Activated T-helper 1 cell treated with anti-CD3 and anti-CD28 coated beads, Interleukin-2, amount 50 U/mL, for 16 hours (primary cell): ENCODE data around the gene PATZ1.

ENCODE experiments used
- DNase-seq, 2 donors: peaks; one replicate each; pipeline ENCODE4 v3.0.0-alpha.2; 2020; ENCODE audit warnings: low read depth in 1 of 2, low spot score in 1 of 2

PATZ1 gene

DNA sequence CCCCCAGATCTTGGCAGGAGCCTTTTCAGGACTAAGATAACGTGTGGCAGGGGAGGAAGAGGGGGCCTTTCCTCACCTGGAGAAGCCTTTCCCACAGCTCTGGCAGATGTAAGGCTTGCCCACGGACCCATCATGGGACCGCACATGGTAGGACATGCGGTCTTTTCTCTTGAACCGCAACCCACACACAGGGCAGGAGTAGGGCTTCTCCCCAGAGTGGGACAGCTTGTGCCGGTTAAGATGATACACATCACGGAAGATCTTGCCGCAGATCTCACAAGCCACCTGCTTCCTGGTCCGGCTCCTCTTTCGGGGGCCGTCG lies 1.9 kb downstream of the PATZ1 start:
- no peak for DNase-seq

DNA sequence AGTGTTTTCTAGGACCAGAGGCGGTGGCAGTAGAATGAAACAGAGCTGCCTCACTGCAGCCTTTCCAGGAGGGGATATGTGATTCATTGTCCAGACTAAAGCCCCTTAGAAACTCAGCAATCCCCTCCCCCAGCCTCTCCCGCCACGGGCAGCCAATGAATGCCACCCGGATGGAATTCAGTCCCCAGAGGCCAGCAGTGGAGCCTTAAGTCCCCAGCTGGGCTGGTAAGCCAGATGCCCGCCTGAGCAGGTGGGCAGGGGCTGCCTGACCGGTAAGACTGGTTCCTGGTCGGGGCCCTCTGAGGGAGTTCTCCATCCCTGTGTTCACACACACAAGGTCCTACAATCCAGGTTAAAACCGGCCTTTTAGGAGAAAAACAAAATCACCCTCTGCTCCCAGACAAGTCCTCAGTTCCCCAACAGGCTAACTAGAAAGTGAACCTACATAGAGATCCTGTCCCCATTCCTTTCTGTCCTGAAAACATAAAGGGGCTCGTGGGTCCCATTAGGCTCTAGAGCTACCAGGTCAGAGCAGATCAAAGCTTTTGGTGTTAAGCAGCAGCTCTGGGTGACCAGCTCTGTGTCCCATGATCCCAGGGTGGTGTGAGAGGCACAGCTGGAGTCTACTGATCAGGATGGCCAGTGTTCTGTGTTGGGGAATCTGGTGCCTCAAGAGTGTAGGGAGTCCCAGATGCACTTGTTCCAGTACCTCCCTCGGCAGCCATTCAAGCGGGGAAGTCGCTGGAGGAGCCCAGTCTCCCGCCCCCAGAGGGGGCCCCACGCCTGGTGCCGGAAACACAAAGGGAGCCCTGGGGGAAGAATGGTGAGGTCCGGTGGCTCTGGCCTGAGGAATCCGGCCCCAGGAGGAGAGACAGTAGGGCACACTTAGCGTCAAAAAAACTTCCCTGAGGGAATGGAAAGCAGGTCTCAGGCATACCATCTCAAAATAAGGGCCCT lies 2.6 kb downstream of the PATZ1 start:
- no peak for DNase-seq

DNA sequence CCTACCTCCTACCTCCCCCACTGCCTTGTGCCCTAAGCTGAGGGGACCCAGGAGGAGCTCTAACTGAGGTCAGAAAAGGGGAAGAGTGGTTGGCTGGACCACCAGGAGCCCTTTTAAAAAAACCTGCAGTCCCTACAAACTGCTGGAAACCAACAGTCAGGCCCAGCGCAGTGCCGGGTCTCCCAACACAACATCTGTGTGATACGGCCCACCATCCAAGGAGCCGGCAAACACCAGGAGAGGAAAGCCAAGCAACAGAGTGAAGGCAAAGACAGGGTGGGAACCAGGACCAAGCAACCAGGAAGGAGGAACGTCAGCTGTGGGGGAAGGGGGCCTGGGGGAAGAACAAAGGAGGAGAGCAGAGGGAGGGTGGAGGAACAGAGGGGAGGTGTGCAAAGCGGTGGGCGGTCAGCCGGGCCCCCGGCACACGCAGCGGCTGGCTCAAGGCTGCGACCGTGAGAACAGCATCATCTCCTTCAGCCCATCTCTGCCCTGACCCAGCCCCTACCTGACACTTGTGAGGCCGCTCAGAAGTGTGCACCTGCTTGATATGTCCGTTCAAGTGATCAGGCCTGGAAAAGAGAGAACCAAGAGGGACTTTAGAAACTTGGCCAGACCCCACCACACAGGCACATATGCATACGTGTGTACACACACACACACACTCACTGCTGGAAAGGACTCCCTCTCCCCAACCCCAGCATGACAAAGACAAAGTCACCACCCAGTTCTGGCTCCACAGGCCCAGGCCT lies 3.6 kb downstream of the PATZ1 start:
- DNase-seq = no peak

DNA sequence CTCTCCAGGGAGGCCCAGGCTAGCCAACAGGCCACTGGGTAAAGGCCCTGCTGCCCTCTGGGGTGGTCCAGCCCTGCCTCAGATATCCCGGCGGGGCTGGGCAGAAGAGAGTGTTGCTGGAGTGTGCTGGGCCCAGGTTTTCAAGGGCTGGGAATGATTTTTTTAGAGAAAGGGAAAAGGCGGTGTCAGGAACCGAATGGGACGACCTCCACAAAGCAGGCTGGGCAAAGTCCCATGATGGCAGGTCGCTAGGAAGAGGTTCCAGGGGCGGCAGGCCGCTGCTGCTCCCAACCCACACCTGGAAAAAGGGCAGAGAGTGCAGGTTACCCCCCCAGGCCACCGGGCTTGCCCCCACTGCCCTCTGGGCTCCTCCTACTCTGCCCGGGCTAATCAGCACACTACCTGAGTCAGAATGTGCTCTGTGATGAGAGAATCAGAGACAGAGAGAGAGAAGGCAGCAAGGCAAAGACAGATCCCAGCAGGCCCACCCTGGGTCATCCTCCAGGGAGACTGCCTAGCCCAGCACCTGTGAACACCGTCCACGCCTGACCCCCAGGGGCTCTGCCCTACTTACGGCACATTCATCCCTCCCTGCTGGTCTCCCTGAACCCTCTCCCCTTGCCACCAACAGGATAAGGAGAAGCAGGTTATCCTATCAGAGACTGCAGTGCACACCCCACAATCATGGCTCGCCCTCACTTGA lies 4.6 kb downstream of the PATZ1 start:
- DNase-seq = no peak

DNA sequence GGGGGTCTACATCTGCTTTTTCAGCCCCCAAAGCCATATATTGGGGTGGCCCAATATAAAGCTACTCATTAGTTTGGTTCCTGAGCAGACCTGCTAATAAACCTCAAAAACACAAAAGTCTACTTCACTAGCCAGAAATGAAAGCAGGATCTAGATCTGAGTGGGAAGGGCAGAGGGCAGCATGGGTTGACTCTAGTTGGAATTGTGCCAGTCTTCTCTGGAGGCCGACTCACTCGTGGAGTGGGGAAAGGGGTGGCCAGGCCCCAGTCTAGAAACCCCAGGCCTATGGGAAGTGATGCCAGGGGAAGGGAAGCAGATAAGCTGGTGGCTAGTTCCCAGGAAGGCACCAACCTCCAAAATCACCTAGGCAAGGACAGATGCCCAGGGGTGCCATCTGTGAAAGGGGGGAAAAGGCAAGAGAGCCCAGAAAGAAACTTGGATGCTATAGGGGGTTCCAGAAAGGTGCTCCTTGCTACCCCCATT lies 5.3 kb downstream of the PATZ1 start:
- DNase-seq = no peak

DNA sequence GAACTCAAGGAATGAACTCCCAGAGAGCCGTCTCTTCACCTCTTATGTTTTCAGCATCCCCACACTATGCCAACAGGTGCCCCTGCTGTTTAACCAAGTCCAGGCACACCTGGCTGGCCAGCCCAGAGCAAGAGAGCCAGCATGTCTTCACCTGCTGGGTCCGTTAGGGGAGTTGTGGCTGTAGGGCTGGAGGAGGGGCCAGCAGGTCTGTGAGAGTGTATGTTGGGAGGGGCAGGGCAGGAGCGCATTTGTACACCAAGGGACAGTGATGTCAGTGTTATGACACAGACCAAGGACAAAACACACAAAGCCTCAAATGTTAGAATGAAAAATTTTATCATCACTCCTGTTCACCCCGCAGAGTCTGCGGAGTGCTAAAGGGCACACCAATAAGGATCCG lies 5.8 kb downstream of the PATZ1 start:
- DNase-seq = no peak

DNA sequence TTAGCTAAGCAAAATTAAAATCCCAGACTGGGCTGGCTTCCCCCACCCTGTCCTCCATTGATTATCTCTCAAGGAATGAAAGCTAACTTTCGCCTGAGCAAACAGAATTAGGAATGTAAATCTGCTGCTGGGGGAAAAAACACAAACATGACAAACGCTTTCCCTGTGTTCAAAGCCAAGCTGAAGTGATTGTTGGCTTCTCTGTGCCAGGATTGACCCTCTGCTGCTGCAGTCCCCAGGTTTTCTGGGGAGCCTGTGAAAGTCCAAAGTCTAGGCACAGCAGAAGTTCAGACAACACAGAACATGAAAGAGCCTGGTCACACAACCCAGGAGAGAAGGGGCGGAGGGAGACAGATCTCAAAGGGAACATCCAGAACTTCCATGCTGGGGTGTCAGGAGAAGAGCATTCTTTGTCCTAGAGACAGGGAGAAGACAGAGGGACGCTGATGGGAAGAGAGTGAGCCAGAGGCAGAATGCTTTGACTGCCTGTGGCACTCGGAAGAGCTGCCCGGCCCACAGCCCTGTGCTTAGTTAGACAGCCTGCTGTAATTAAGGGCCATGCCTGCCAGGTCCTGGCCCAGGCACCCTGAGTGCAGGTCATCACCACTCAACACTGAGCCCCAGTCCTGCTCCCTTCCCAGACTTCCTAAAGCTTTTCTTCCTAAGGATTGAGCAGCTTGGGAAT lies 6.9 kb downstream of the PATZ1 start:
- no peak for DNase-seq

DNA sequence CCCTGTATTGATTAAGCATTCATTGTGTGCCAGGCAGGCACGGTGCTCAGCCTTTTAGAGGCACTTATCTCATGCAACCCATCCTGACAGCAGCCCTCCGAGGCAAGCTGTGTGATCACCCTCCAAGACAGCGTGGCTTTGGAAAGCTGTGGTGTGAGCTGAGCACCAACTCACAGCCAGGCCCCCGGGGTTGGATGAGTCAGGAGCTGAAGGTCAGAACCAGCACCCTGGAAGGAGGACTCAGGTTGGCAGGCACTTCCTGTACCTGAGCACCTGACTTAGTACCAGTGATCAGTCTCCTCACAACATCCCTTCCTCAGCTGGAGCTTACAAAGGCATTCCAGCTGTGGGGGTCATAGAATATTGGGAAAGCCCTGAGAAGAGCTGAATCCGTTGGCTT lies 9.0 kb downstream of the PATZ1 start:
- DNase-seq = no peak

DNA sequence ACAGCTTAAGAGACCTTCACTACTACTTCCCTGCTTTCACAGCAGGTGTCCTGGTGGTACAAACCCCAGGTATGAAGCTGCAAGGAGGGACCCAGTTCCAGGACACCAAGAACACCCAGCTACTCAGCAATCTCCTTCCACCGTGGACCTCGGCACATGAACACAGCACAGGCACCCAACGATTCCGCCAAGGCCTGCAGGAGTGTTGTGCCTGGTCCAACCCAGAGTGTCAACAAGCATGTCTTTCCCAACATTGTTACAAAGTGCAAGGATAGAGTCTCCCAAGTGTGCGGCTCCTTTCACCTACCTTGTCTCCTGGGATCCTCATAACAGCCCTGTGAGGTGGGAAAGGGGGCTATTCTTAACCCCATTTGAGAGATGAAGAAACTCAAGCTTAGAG lies 11.8 kb downstream of the PATZ1 start:
- DNase-seq = no peak

DNA sequence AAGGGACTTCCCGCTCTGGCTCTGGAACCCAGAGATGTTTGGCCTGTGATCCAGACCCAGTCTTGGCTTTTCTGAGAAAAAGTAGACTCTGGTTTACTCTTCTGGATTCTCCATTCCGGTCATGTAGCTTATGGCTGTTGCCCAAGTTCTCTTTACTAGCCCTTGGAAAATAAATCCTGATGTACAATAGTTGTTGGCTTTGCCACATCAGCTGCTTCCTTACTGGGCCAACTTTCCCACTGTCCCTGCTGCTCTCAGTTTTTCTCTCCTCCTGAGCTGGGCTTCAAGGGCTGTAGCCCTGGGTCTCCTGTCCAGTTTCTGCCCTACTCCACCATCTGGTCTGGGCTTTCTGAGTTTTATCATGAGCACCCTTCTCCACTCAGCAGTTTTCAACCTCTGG lies 12.5 kb downstream of the PATZ1 start:
- no peak for DNase-seq

DNA sequence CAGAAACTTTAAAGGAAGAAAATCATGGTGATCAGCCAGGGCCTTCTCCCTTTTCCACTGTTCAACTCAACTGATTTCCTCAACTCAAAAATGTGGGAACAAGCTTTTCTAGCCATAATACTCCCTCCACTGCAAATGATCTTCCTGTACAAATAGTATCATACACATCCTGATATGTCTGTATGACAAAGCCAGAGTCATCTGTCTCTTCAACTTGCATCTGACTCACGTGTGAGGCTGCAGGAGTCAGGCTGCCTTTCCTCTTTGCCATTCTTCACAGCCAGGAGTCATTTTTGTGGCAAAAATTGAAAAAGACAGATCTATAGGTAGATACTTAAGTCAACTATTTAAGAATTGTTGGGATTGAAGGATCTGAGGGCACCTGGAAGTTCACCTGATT lies 13.3 kb downstream of the PATZ1 start:
- DNase-seq = no peak

DNA sequence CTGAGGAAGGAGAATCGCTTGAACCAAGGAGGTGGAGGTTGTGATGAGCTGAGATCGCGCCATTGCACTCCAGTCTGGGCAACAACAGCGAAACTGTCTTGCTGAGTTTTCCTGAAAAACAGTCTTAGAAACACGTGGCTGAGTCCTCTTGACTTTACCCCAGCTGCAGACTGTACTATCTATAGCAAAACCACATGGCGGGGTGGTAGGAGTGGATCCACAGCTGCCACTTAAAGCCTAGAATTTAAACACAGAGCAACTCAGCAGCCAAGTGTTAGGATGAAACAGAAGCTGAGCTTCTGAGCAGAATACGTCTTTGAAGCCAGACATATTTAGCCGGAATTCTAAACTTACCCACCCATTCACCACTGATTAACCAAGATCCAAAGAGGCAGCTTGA lies 14.1 kb downstream of the PATZ1 start:
- DNase-seq = no peak

DNA sequence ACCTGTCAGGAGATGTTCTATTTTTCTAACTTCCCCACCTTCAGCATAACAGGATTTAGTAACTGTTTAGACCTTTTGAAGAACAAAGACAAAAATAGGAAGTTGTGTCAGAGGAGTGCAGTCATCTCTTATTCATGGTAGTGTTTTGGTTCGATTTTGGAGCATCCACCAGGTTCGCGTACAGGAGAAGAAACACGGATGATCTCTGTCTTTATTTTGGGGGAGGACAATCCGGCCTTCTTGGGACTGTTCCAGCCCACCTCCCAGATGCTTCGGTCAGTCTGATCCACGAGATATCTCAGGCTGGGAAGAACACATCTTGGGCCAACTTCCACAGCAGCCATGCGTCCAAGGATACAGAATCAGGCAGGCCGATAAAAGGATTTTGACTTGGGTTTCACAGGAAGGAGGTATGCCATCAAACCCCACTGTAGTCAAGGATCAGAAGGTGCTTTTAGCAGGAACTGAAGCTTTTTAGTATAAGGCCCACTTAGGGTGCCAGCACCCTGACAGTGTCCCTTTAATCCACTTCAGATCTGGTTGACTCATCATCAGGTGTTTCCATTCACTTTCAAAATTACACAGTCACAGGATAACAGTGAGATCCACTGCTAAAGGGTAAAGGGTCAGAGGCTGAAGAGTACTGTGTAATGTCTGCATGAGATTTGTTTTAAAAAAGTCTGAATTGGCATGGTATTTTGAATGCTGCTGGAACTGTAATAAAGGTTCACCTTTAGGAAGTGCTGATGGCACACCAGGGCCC lies 16.5 kb downstream of the PATZ1 start:
- DNase-seq = no peak

DNA sequence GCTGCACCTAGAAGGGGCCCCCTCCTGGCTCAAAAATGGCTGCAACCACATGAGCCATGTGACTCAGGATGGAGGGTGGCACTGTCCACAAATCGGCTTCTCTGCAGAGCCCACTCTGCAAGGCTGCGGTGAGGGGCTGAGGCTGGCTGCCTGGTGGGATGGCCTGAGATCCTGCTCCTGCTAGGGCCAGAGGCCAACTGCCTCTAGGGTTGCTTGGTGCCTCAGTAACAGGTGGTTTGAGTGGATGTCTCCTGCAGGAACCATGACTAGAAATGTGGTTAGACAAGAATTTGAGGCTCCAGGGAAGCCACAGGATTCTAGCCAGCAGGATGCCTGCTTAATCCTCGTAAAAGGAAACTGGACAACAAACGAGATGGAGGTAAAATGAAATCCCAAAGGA lies 17.1 kb downstream of the PATZ1 start:
- DNase-seq = no peak

DNA sequence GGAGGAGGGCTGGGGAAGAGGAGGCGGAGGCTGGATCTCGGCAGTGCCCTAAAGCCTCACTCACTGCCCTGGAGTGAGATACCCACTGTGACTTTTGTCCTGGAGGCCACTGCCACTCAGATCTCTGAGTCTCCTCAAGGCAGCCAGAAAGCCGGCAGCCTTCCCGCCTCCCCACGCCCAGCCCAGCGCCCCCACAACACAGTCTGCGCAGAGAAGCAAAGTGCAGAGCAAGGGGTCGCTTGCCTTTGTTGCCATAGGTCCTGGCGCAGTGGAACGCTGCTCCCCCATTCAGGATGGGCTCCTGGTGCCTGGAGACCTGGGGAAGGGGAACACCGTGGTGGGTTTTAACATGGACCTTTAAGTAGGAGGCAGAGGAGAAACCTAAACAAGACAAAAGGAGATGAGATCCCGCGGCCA lies 17.6 kb downstream of the PATZ1 start:
- DNase-seq = no peak

DNA sequence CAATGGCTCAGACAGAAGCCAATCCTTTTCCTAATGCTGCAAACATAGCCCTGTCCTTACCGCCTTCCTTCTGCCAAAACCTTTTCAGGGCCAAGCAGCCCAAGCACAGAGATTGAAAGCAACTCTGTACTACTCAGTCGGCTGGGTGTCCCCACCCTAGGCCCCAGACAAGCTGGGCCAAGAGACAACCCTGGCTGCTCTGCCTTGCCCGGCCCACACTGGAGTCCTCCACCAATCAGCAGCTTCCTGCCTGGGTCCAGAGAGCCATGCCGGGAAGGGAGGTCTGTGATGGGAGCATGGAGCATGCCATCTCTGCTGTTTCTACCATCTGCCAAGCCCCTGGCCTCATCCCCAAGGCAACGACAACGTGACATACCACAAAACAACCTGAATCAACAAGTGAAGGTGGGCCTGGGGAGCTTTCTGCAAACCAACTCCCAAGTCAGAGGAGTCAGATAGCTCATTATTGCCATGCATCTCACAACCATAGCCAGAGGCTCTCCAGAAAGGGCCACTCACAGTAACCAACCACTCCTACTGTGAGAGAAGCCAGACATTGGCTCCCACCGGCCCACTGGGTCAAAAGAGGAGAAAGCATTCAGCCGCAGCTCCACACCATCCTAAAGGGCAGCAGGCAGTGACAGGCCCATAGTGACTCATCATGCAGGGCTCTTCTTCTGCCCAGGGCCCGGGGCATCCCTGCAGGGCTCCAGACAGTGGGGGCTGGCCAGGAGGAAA lies 18.2 kb downstream of the PATZ1 start:
- no peak for DNase-seq

DNA sequence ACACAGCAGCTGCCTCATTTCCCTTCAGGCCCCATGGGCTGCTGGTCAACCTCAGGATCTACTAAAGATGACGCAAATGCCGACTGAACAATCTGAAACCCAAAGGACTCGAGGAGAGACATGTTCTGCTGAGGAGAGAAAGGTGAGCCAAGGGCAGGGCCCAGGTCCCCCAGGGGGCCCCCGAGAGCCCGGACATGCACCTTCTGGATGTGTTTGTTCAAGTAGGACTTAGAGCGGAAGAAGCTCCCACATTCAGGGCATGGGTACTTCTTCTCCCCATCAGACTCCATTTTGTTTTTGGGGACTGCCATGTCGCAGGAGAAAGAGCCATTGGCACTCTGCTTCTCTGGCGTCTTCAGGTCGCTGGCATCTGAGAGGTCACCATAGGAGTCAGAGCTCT lies 19.3 kb downstream of the PATZ1 start:
- DNase-seq = no peak

DNA sequence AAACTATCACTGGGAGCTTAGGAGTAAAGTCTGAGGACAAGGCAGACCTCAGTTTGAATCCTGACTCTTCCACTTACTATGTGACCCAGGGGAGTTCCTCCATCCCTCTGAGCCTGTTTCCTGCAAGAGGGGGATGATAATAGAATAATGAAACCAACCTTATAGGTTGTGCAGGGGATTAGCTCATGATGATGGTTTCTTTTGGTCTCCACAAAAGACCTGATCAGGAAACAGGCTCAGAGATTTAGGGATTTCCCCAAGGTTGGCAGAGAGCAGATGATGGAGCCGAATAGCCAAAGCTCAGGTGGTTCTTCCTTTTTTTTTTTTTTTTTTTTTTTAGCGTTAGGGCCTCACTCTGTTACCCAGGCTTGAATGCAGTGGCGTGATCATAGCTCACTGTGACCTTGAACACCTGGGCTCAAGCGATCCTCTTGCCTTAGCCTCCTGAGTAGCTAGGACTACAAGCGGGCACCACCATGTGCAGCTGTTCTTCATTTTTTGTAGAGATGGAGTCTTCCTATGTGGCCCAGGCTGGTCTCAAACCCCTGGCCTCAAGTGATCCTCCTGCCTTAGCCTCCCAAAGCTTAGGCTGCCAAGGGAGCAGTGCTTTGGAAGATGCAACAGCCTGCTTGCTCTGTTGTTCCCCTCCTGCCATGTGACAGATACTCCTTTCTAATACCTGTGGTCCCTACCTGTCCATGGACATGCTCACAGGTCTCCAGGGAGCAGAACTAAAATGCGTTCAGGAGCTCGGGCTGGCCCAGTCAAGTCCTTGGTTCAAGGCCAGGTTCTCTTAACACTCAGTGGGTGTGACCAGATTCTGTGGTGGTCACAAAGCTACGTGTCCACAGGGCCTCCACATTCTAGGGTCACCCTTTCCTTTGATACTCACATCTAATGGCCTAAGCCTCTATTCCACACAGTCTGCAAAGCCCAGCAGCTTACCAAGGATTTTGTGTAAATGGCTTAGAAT lies 22.3 kb downstream of the PATZ1 start:
- no peak for DNase-seq

DNA sequence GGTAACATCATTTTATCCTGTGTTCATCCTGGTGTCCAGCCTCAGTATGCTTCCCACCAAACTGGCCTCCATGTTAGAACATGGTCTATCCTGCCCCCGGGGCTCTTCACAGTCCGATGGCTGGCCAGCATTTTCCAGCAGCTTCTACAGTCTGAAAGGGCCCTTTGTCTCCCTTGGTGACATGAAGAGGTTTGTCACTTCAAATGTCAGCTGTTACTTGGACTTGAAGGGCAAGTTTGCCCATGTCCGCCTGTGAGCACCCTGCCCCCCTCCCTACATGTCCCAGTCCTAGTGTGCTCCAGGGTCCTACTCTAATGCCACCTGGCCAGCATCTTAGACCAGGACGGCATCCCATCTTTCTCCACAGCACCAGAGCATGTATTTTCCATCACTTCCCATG lies 24.7 kb downstream of the PATZ1 start:
- DNase-seq = no peak
